Fibroblast of lung (primary cell): ENCODE results near the gene TRAK1.

ENCODE experiments used
- EZH2 ChIP-seq: IDR thresholded peaks from 2 replicates; pipeline ENCODE4 v1.5.1; 2012; ENCODE audit warnings: low read length, control low read depth, mild to moderate bottlenecking; ENCODE audit errors: missing control alignments
- TF ChIP-seq, protein P1 (sequence below), 2 donors: IDR thresholded peaks in 1 of 2; conservative IDR thresholded peaks in 1 of 2; 1 replicate in 1 of 2; 2 replicates in 1 of 2; pipeline ENCODE4 v1.5.1; 2011 to 2012; ENCODE audit warnings: low read length in 2 of 2, control low read depth in 1 of 2, inconsistent platforms in 1 of 2, low read depth in 1 of 2, mild to moderate bottlenecking in 1 of 2

DNA sequence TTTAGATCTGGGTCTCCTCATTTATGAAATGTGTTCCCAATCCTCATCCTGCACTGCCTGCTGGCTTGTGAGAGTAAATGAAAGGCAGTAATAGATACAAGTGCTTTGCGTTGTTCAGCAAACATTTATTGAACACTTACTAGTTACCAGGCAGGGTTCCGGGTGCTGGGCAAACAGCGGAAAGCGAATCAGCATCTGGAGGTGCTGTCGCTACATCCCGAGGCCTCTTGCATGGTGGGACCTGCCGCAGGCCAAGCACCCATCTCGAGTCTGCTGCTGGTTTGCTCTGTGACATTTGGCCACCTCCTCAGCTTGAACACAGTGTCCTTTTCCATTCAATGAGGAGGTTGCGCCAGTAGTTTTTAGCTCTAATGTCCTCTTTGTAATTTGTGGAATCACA, 24.8 kb downstream of the TRAK1 start:
- no peak for TF ChIP-seq EZH2
- TF ChIP-seq, protein P1, sequence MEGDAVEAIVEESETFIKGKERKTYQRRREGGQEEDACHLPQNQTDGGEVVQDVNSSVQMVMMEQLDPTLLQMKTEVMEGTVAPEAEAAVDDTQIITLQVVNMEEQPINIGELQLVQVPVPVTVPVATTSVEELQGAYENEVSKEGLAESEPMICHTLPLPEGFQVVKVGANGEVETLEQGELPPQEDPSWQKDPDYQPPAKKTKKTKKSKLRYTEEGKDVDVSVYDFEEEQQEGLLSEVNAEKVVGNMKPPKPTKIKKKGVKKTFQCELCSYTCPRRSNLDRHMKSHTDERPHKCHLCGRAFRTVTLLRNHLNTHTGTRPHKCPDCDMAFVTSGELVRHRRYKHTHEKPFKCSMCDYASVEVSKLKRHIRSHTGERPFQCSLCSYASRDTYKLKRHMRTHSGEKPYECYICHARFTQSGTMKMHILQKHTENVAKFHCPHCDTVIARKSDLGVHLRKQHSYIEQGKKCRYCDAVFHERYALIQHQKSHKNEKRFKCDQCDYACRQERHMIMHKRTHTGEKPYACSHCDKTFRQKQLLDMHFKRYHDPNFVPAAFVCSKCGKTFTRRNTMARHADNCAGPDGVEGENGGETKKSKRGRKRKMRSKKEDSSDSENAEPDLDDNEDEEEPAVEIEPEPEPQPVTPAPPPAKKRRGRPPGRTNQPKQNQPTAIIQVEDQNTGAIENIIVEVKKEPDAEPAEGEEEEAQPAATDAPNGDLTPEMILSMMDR (conservative IDR thresholded peaks at IDR 0.05 in 1 of 2, IDR thresholded peaks at IDR 0.05 in 1 of 2; ENCODE audit: low read depth in 1 of 2, low read length in 2 of 2) = no peak
